HEK293 (cell line): Measurements from ENCODE around the gene MLH1.

Experiments
- CTCF ChIA-PET: fragments of 350-600 bp; formaldehyde crosslinking; extraction: SDS; loops from one replicate; lab custom pipeline; 2021; ENCODE audit warnings: antibody characterized with exemption; lab: Yijun Ruan, JAX
- POLR2A ChIA-PET: fragments of 300-600 bp; formaldehyde crosslinking; extraction: SDS; loops from one replicate; lab custom pipeline; 2020; ENCODE audit warnings: antibody characterized with exemption, inconsistent platforms; lab: Yijun Ruan, JAX
- H3K27ac ChIP-seq: fragments of 200-500 bp; sonication (Bioruptor generic); 2 replicates; pipeline ENCODE4 v1.5.1; 2014; ENCODE audit warnings: low read depth, low read length, control low read depth, inconsistent platforms; ENCODE audit errors: extremely low read depth
- H3K36me3 ChIP-seq, 2 experiments: fragments of 200-500 bp in 1 of 2; sonication (Bioruptor generic) in 1 of 2; 1 replicate in 1 of 2; 2 replicates in 1 of 2; pipeline ENCODE4 v1.5.1; 2014 to 2017; ENCODE audit warnings: inconsistent platforms in 2 of 2, low read length in 2 of 2; ENCODE audit not compliant: control insufficient read depth in 2 of 2, insufficient read depth in 1 of 2
- H3K4me1 ChIP-seq: fragments of 200-500 bp; sonication (Bioruptor generic); 2 replicates; pipeline ENCODE4 v1.5.1; 2014; ENCODE audit warnings: mild to moderate bottlenecking, low read length, inconsistent platforms; ENCODE audit not compliant: control insufficient read depth, insufficient read depth
- H3K4me3 ChIP-seq: 2 replicates; pipeline ENCODE4 v1.5.1; 2011; ENCODE audit warnings: low read depth, mild to moderate bottlenecking, control low read depth, low read length, moderate library complexity
- H3K9me3 ChIP-seq: fragments of 200-500 bp; sonication (Bioruptor generic); 2 replicates; pipeline ENCODE4 v1.5.1; 2014; ENCODE audit warnings: low read depth, low read length, inconsistent platforms; ENCODE audit not compliant: control insufficient read depth, insufficient read depth
- BCL11B ChIP-seq: fragments of 450-650 bp; formaldehyde crosslinking; IDR thresholded peaks from 2 replicates; pipeline ENCODE4 v1.5.1; 2016; ENCODE audit warnings: low read depth, missing biosample characterization, missing genetic modification characterization
- EGR2 ChIP-seq: fragments of 450-650 bp; formaldehyde crosslinking; IDR thresholded peaks from 2 replicates; pipeline ENCODE4 v1.5.1; 2016; ENCODE audit warnings: low read depth, missing biosample characterization, missing genetic modification characterization
- OSR2 ChIP-seq: fragments of 450-650 bp; formaldehyde crosslinking; IDR thresholded peaks from 2 replicates; pipeline ENCODE4 v1.5.1; 2016; ENCODE audit warnings: missing biosample characterization, missing genetic modification characterization
- OVOL3 ChIP-seq: fragments of 450-650 bp; formaldehyde crosslinking; IDR thresholded peaks from 2 replicates; pipeline ENCODE4 v1.5.1; 2016; ENCODE audit warnings: missing biosample characterization, missing genetic modification characterization
- TRIM28 ChIP-seq: IDR thresholded peaks from 2 replicates; pipeline ENCODE4 v1.6.1; 2011; ENCODE audit warnings: low read length, control low read depth, borderline replicate concordance
- ZBTB1 ChIP-seq: fragments of 450-650 bp; formaldehyde crosslinking; IDR thresholded peaks from 2 replicates; pipeline ENCODE4 v1.5.1; 2016; ENCODE audit warnings: missing biosample characterization, missing genetic modification characterization
- ZBTB17 ChIP-seq: fragments of 450-650 bp; formaldehyde crosslinking; IDR thresholded peaks from 2 replicates; pipeline ENCODE4 v1.5.1; 2016; ENCODE audit warnings: missing biosample characterization, missing genetic modification characterization
- ZNF114 ChIP-seq: fragments of 450-650 bp; formaldehyde crosslinking; IDR thresholded peaks from 2 replicates; pipeline ENCODE4 v1.5.0; 2017; ENCODE audit warnings: missing biosample characterization, missing genetic modification characterization
- ZNF146 ChIP-seq: fragments of 450-650 bp; formaldehyde crosslinking; IDR thresholded peaks from 2 replicates; pipeline ENCODE4 v1.5.1; 2016; ENCODE audit warnings: missing biosample characterization, missing genetic modification characterization
- ZNF311 ChIP-seq: fragments of 450-650 bp; formaldehyde crosslinking; IDR thresholded peaks from 2 replicates; pipeline ENCODE4 v1.5.1; 2017; ENCODE audit warnings: missing biosample characterization, missing genetic modification characterization, borderline replicate concordance
- ZNF37A ChIP-seq: fragments of 450-650 bp; IDR thresholded peaks from 2 replicates; pipeline ENCODE4 v1.5.1; 2018; ENCODE audit warnings: missing biosample characterization, missing genetic modification characterization
- ZNF544 ChIP-seq: fragments of 450-650 bp; formaldehyde crosslinking; IDR thresholded peaks from 2 replicates; pipeline ENCODE4 v1.5.0; 2017; ENCODE audit warnings: missing biosample characterization, missing genetic modification characterization
- ZNF664 ChIP-seq: fragments of 450-650 bp; formaldehyde crosslinking; IDR thresholded peaks from 2 replicates; pipeline ENCODE4 v1.5.1; 2016; ENCODE audit warnings: missing biosample characterization, missing genetic modification characterization
- ZNF768 ChIP-seq: fragments of 450-650 bp; formaldehyde crosslinking; IDR thresholded peaks from 2 replicates; pipeline ENCODE4 v1.5.1; 2018; ENCODE audit warnings: missing biosample characterization, mild to moderate bottlenecking, missing genetic modification characterization
- ZNF830 ChIP-seq: fragments of 450-650 bp; IDR thresholded peaks from 2 replicates; pipeline ENCODE4 v1.5.0; 2018; ENCODE audit warnings: missing biosample characterization, missing genetic modification characterization, low read depth, mild to moderate bottlenecking, moderate library complexity
- ZSCAN16 ChIP-seq: fragments of 450-650 bp; formaldehyde crosslinking; IDR thresholded peaks from 2 replicates; pipeline ENCODE4 v1.5.1; 2016; ENCODE audit warnings: missing biosample characterization, missing genetic modification characterization
- TF ChIP-seq, protein P1 (sequence below): fragments of 450-650 bp; formaldehyde crosslinking; IDR thresholded peaks from 2 replicates; pipeline ENCODE4 v1.5.1; 2017; ENCODE audit warnings: missing biosample characterization, mild to moderate bottlenecking, missing genetic modification characterization, moderate library complexity
- TF ChIP-seq, protein P2 (sequence below): fragments of 450-650 bp; formaldehyde crosslinking; IDR thresholded peaks from 2 replicates; pipeline ENCODE4 v1.5.1; 2017; ENCODE audit warnings: missing biosample characterization, missing genetic modification characterization
- TF ChIP-seq, protein P3 (sequence below): fragments of 450-650 bp; formaldehyde crosslinking; IDR thresholded peaks from 2 replicates; pipeline ENCODE4; 2016; ENCODE audit warnings: missing biosample characterization, missing genetic modification characterization
- TF ChIP-seq, protein P4 (sequence below): fragments of 450-650 bp; formaldehyde crosslinking; IDR thresholded peaks from 2 replicates; pipeline ENCODE4 v1.5.1; 2016; ENCODE audit warnings: missing biosample characterization, missing genetic modification characterization, borderline replicate concordance
- TF ChIP-seq, protein P5 (sequence below): fragments of 450-650 bp; formaldehyde crosslinking; IDR thresholded peaks from 2 replicates; pipeline ENCODE4 v1.5.1; 2017; ENCODE audit warnings: missing biosample characterization, missing genetic modification characterization
- TF ChIP-seq, protein P6 (sequence below): fragments of 450-650 bp; formaldehyde crosslinking; IDR thresholded peaks from 2 replicates; pipeline ENCODE4 v1.5.1; 2016; ENCODE audit warnings: missing biosample characterization, missing genetic modification characterization

The MLH1 gene

DNA sequence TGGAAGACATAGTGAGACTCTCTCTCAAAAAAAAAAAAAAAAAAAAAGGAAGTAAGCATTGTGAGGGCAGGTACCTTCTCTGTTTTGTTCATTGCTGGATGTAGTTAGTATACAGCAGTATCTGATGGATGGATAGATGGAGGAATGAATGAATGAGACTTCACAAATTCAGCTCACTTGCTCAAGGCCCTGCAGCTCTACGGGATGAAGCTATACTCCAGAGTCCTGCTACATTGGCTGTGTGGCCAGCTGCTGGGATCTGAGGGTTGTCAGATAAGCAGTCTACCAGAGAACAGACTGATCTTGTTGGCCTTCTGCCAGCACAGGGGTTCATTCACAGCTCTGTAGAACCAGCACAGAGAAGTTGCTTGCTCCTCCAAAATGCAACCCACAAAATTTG, 35.0 kb downstream of the MLH1 start:
- ChIA-PET POLR2A (no interaction called here), CTCF (interaction anchor here (0.6 kb wide), 1 partner anchor 20 kb away, joined by 3 read pairs; no protein-coding TSS in a partner anchor)
- TF ChIP-seq ZNF768 (tag by site-specific recombination) (no peak), BCL11B (tag by site-specific recombination) (no peak), ZNF114 (tag by site-specific recombination) (no peak)

DNA sequence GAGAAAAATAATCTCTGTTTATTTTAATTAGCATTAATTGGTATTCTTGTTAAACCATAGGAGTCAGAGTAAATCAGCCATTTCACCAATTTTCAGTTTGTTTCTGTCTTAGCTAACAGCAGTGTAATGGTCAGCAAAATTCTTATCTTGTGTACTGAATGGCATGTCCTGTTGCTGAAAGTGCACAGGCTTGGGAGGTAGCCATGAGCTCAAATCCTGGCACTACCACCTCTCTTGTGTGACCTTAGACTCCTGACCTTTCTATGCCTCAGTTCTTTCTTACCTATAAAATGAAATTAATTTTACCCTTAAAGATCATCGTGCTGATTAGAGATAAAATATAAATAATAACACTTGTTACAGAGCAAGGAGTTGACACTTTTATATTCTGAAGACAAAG, 35.8 kb downstream of the MLH1 start:
- H3K27ac ChIP-seq: no peak overlapping the region
- ChIA-PET CTCF (interaction anchor here (0.5 to 0.6 kb wide), 3 partner anchors 113 to 215 kb away, joined by 3 to 4 read pairs (median 3); no protein-coding TSS in a partner anchor), POLR2A (no interaction called here)
- no peak overlapping the region for H3K4me3 ChIP-seq
- H3K9me3 ChIP-seq: no peaks in the 10 kb centered on the region
- TF ChIP-seq, protein P1, sequence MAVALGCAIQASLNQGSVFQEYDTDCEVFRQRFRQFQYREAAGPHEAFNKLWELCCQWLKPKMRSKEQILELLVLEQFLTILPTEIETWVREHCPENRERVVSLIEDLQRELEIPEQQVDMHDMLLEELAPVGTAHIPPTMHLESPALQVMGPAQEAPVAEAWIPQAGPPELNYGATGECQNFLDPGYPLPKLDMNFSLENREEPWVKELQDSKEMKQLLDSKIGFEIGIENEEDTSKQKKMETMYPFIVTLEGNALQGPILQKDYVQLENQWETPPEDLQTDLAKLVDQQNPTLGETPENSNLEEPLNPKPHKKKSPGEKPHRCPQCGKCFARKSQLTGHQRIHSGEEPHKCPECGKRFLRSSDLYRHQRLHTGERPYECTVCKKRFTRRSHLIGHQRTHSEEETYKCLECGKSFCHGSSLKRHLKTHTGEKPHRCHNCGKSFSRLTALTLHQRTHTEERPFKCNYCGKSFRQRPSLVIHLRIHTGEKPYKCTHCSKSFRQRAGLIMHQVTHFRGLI: no peak
- TF ChIP-seq ZBTB1 (tag by site-specific recombination): no peak
- TF ChIP-seq ZNF664: no peak
- no peak for TF ChIP-seq ZNF544
- TF ChIP-seq, protein P2, sequence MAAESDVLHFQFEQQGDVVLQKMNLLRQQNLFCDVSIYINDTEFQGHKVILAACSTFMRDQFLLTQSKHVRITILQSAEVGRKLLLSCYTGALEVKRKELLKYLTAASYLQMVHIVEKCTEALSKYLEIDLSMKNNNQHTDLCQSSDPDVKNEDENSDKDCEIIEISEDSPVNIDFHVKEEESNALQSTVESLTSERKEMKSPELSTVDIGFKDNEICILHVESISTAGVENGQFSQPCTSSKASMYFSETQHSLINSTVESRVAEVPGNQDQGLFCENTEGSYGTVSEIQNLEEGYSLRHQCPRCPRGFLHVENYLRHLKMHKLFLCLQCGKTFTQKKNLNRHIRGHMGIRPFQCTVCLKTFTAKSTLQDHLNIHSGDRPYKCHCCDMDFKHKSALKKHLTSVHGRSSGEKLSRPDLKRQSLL: no peak
- TF ChIP-seq, protein P3, sequence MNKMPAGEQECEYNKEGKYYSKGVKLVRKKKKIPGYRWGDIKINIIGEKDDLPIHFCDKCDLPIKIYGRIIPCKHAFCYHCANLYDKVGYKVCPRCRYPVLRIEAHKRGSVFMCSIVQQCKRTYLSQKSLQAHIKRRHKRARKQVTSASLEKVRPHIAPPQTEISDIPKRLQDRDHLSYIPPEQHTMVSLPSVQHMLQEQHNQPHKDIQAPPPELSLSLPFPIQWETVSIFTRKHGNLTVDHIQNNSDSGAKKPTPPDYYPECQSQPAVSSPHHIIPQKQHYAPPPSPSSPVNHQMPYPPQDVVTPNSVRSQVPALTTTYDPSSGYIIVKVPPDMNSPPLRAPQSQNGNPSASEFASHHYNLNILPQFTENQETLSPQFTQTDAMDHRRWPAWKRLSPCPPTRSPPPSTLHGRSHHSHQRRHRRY (tag by site-specific recombination): no peak
- no peak for TF ChIP-seq ZNF830 (tag by site-specific recombination)
- TF ChIP-seq ZNF311 (tag by site-specific recombination): no peak
- no peak for TF ChIP-seq EGR2 (tag by site-specific recombination)
- TF ChIP-seq TRIM28: no peak
- TF ChIP-seq, protein P4, sequence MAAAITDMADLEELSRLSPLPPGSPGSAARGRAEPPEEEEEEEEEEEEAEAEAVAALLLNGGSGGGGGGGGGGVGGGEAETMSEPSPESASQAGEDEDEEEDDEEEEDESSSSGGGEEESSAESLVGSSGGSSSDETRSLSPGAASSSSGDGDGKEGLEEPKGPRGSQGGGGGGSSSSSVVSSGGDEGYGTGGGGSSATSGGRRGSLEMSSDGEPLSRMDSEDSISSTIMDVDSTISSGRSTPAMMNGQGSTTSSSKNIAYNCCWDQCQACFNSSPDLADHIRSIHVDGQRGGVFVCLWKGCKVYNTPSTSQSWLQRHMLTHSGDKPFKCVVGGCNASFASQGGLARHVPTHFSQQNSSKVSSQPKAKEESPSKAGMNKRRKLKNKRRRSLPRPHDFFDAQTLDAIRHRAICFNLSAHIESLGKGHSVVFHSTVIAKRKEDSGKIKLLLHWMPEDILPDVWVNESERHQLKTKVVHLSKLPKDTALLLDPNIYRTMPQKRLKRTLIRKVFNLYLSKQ: no peak
- TF ChIP-seq ZNF37A (tag by site-specific recombination): no peak
- TF ChIP-seq ZSCAN16 (tag by site-specific recombination): no peak
- no peak for TF ChIP-seq ZBTB17
- no peak for TF ChIP-seq ZNF146 (tag by site-specific recombination)
- TF ChIP-seq, protein P5, sequence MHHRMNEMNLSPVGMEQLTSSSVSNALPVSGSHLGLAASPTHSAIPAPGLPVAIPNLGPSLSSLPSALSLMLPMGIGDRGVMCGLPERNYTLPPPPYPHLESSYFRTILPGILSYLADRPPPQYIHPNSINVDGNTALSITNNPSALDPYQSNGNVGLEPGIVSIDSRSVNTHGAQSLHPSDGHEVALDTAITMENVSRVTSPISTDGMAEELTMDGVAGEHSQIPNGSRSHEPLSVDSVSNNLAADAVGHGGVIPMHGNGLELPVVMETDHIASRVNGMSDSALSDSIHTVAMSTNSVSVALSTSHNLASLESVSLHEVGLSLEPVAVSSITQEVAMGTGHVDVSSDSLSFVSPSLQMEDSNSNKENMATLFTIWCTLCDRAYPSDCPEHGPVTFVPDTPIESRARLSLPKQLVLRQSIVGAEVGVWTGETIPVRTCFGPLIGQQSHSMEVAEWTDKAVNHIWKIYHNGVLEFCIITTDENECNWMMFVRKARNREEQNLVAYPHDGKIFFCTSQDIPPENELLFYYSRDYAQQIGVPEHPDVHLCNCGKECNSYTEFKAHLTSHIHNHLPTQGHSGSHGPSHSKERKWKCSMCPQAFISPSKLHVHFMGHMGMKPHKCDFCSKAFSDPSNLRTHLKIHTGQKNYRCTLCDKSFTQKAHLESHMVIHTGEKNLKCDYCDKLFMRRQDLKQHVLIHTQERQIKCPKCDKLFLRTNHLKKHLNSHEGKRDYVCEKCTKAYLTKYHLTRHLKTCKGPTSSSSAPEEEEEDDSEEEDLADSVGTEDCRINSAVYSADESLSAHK (tag by site-specific recombination): no peak
- TF ChIP-seq OVOL3 (tag by site-specific recombination): no peak
- TF ChIP-seq, protein P6, sequence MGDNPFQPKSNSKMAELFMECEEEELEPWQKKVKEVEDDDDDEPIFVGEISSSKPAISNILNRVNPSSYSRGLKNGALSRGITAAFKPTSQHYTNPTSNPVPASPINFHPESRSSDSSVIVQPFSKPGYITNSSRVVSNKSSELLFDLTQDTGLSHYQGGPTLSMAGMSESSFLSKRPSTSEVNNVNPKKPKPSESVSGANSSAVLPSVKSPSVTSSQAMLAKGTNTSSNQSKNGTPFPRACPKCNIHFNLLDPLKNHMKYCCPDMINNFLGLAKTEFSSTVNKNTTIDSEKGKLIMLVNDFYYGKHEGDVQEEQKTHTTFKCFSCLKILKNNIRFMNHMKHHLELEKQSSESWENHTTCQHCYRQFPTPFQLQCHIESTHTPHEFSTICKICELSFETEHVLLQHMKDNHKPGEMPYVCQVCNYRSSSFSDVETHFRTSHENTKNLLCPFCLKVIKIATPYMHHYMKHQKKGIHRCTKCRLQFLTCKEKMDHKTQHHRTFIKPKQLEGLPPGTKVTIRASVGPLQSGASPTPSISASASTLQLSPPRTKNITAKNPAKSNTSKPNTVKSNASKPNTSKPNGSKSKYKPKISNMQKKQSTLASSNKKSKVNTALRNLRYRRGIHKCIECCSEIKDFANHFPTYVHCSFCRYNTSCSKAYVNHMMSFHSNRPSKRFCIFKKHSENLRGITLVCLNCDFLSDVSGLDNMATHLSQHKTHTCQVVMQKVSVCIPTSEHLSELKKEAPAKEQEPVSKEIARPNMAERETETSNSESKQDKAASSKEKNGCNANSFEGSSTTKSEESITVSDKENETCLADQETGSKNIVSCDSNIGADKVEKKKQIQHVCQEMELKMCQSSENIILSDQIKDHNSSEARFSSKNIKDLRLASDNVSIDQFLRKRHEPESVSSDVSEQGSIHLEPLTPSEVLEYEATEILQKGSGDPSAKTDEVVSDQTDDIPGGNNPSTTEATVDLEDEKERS (tag by site-specific recombination): no peak
- TF ChIP-seq OSR2 (tag by site-specific recombination): no peak
- H3K4me1 ChIP-seq: no peaks in the 10 kb centered on the region
- H3K36me3 ChIP-seq: peaks cover 4 to 96% of the 10 kb centered on the region in 2 experiments; a peak in 2 of 3 replicates

More for the DNA sequence above, 35.0 kb downstream of the MLH1 start:
- Histone ChIP-seq H3K4me3 (no peak overlapping the region), H3K27ac (no peak overlapping the region), H3K4me1 (no peaks in the 10 kb centered on the region), H3K9me3 (no peaks in the 10 kb centered on the region), H3K36me3 (peaks cover 4 to 94% of the 10 kb centered on the region in 2 experiments; a peak in 2 of 3 replicates)
